MM.1S (cell line): ENCODE measurements around the gene USP40.

Source experiments
- CTCF ChIP-seq: fragments of 300-600 bp; sonication (generic); IDR thresholded peaks from 2 replicates; pipeline ENCODE4 v1.5.1; 2016; ENCODE audit warnings: antibody characterized with exemption, low read length, mixed read lengths
- EZH2 ChIP-seq: fragments of 300-600 bp; sonication (generic); optimal IDR thresholded peaks from 2 replicates; pipeline ENCODE3; 2017; ENCODE audit warnings: low read depth, mild to moderate bottlenecking, antibody characterized with exemption, low read length, mixed read lengths

GRCh38 chr2:233603520-233603919, 36.9 kb upstream of the USP40 start:
- TF ChIP-seq CTCF, result no peak
- TF ChIP-seq EZH2, result no peak
